Muscle of leg (tissue), 11 donors: ENCODE measurements around the gene MAN2B2. TPM values are rescaled to one million over a fixed set of nuclear protein-coding genes. Genes with fewer than 3 reads are reported as not detected.
A peak's percentile ranks its signal among the peaks of the same experiment; 100 is the strongest.
"Not testable (repeated sequence)": the region's sequence is repeated elsewhere in the genome, so short reads cannot be mapped to it uniquely, and the experiment has no call there.

Source experiments
- DNase-seq: peaks from one replicate; pipeline ENCODE4 v3.0.0; 2013
- H3K27ac ChIP-seq: one replicate; pipeline ENCODE4 v1.5.1; 2013; ENCODE audit warnings: mild to moderate bottlenecking, low read length, control low read depth
- H3K27me3 ChIP-seq: one replicate; pipeline ENCODE4 v1.6.1; 2013; ENCODE audit warnings: low read length; ENCODE audit not compliant: control insufficient read depth, insufficient read depth
- H3K36me3 ChIP-seq: one replicate; pipeline ENCODE4 v1.6.1; 2013; ENCODE audit warnings: low read length; ENCODE audit not compliant: control insufficient read depth, insufficient read depth
- H3K4me1 ChIP-seq: one replicate; pipeline ENCODE4 v1.6.1; 2013; ENCODE audit warnings: low read length; ENCODE audit not compliant: control insufficient read depth, insufficient read depth
- H3K4me3 ChIP-seq: one replicate; pipeline ENCODE4 v1.5.1; 2013; ENCODE audit warnings: low read length, control low read depth
- H3K9me3 ChIP-seq: replicated peaks from 2 replicates; pipeline ENCODE4 v1.6.1; 2013; ENCODE audit warnings: low read depth, low read length; ENCODE audit not compliant: control insufficient read depth
- WGBS: methylation state at CpG from one replicate; pipeline ENCODE4 v1.1.5; 2013; ENCODE audit warnings: missing lambda C conversion rate; ENCODE audit not compliant: insufficient coverage; 5-methylcytosine and 5-hydroxymethylcytosine counted together
- polyA plus RNA-seq, 8 donors: library from polyadenylated mRNA; unstranded; fragments of 120-200 nt; gene quantifications; one replicate each; pipeline versions ENCODE4 v1.2.1 to v1.2.3, GENCODE V29; 2013; ENCODE audit warnings: inconsistent platforms in 1 of 8, low replicate concordance in 1 of 8; ENCODE audit not compliant: insufficient read length in 8 of 8, insufficient read depth in 1 of 8
- total RNA-seq: library from RNA; stranded (reverse); fragments of 120-200 nt; gene quantifications from one replicate; pipeline ENCODE4 v1.2.4, GENCODE V29; 2013

The MAN2B2 gene
- total and polyA plus RNA-seq, 9 donors: 4.9 to 12.1 (median 8.7) TPM

GRCh38 chr4:6654211-6654610 is 79.2 kb downstream of the MAN2B2 start:
- not testable (repeated sequence) for H3K9me3 ChIP-seq, DNase-seq, H3K27ac ChIP-seq, H3K36me3 ChIP-seq, H3K4me1 ChIP-seq, H3K4me3 ChIP-seq
- WGBS: no CpG with 5 or more reads among the region's 3 CpGs
- H3K27me3 ChIP-seq: peaks cover 20% of the 10 kb centered on the region

- not testable (repeated sequence) for H3K4me3 ChIP-seq, DNase-seq, H3K36me3 ChIP-seq, H3K4me1 ChIP-seq, H3K27ac ChIP-seq, H3K9me3 ChIP-seq
- no CpG with 5 or more reads among the region's 2 CpGs for WGBS
- peaks cover 25% of the 10 kb centered on the region for H3K27me3 ChIP-seq
Observed at GRCh38 chr4:6655291-6655690, 80.3 kb downstream of the MAN2B2 start.

- Histone ChIP-seq H3K9me3 (no peaks in the 10 kb centered on the region), H3K36me3 (no peaks in the 10 kb centered on the region), H3K27me3 (peaks cover 25% of the 10 kb centered on the region), H3K27ac (no peak overlapping the region), H3K4me1 (peaks cover 4% of the 10 kb centered on the region), H3K4me3 (no peak overlapping the region)
- no peak for DNase-seq
- WGBS: 90% methylated on average over 5 of the region's 5 CpGs
Observed at GRCh38 chr4:6655924-6656323, 80.9 kb downstream of the MAN2B2 start.

GRCh38 chr4:6657242-6658208 is 82.5 kb downstream of the MAN2B2 start:
- no peak for DNase-seq
- no peaks in the 10 kb centered on the region for H3K9me3 ChIP-seq
- H3K36me3 ChIP-seq: no peaks in the 10 kb centered on the region
- peaks cover 35% of the 10 kb centered on the region for H3K27me3 ChIP-seq
- no peak overlapping the region for H3K27ac ChIP-seq
- no peak overlapping the region for H3K4me3 ChIP-seq
- WGBS: 51% methylated on average over 59 of the region's 65 CpGs
- peaks cover 4% of the 10 kb centered on the region for H3K4me1 ChIP-seq

GRCh38 chr4:6658209-6658595 is 83.2 kb downstream of the MAN2B2 start:
- DNase-seq: no peak
- Histone ChIP-seq H3K4me1 (peaks cover 4% of the 10 kb centered on the region), H3K27ac (no peak overlapping the region), H3K27me3 (peaks cover 42% of the 10 kb centered on the region), H3K36me3 (no peaks in the 10 kb centered on the region), H3K9me3 (no peaks in the 10 kb centered on the region), H3K4me3 (no peak overlapping the region)
- WGBS: 88% methylated on average over 5 of the region's 7 CpGs

- Histone ChIP-seq H3K9me3 (no peaks in the 10 kb centered on the region), H3K27ac (no peak overlapping the region), H3K4me3 (peak overlapping the region; percentile 31), H3K27me3 (peaks cover 46% of the 10 kb centered on the region), H3K4me1 (peaks cover 4% of the 10 kb centered on the region), H3K36me3 (no peaks in the 10 kb centered on the region)
- DNase-seq: peak; percentile 23
- WGBS: 4% methylated on average over 49 of the region's 52 CpGs
Observed at GRCh38 chr4:6658597-6659075, 83.6 kb downstream of the MAN2B2 start.

- Histone ChIP-seq H3K4me1 (peaks cover 8% of the 10 kb centered on the region), H3K4me3 (no peak overlapping the region), H3K36me3 (no peaks in the 10 kb centered on the region), H3K9me3 (no peaks in the 10 kb centered on the region), H3K27me3 (peaks cover 59% of the 10 kb centered on the region), H3K27ac (no peak overlapping the region)
- WGBS: 82% methylated on average over 2 of the region's 2 CpGs
- no peak for DNase-seq
Observed at GRCh38 chr4:6659897-6660296, 84.9 kb downstream of the MAN2B2 start.

- no peak for DNase-seq
- Histone ChIP-seq H3K4me3 (no peak overlapping the region), H3K36me3 (no peaks in the 10 kb centered on the region), H3K9me3 (no peaks in the 10 kb centered on the region), H3K4me1 (peaks cover 8% of the 10 kb centered on the region), H3K27me3 (peaks cover 64% of the 10 kb centered on the region), H3K27ac (no peak overlapping the region)
- 93% methylated on average over 3 of the region's 3 CpGs for WGBS
Observed at GRCh38 chr4:6660430-6660829, 85.4 kb downstream of the MAN2B2 start.

- no CpG with 5 or more reads among the region's 3 CpGs for WGBS
- Histone ChIP-seq H3K36me3 (no peaks in the 10 kb centered on the region), H3K4me1 (peaks cover 8% of the 10 kb centered on the region), H3K9me3 (no peaks in the 10 kb centered on the region), H3K4me3 (no peak overlapping the region), H3K27ac (no peak overlapping the region), H3K27me3 (peaks cover 66% of the 10 kb centered on the region)
- DNase-seq: no peak
Observed at GRCh38 chr4:6662591-6662990, 87.6 kb downstream of the MAN2B2 start.

- no peak overlapping the region for H3K4me3 ChIP-seq
- H3K27ac ChIP-seq: no peak overlapping the region
- H3K36me3 ChIP-seq: no peaks in the 10 kb centered on the region
- no peaks in the 10 kb centered on the region for H3K9me3 ChIP-seq
- H3K4me1 ChIP-seq: peaks cover 8% of the 10 kb centered on the region
- 7% methylated on average over 54 of the region's 55 CpGs for WGBS
- no peak for DNase-seq
- peaks cover 57% of the 10 kb centered on the region for H3K27me3 ChIP-seq
Observed at GRCh38 chr4:6663596-6664393, 88.8 kb downstream of the MAN2B2 start.
